NCI-H2029 treated with DMSO at 0.1 percent for 48 hours (cell line): ENCODE data around the gene RIMBP3B.
"Not testable (repeated sequence)": the region's sequence is repeated elsewhere in the genome, so short reads cannot be mapped to it uniquely, and the experiment has no call there.

Experiments
- DNase-seq: peaks from one replicate; lab custom pipeline; 2025; lab: John Stamatoyannopoulos, UW

The RIMBP3B gene

GRCh38 chr22:21416375-21416774 is 32.8 kb downstream of the RIMBP3B start:
- not testable (repeated sequence) for DNase-seq

- DNase-seq = not testable (repeated sequence)
Measured at GRCh38 chr22:21417227-21417746, 33.7 kb downstream of the RIMBP3B start, which contains the start of gene HIC2. HIC2 (plus strand) TSS chr22:21417371; CDS start chr22:21442832, 25,461 bp downstream.

GRCh38 chr22:21417853-21418252 is 34.3 kb downstream of the RIMBP3B start:
- DNase-seq = not testable (repeated sequence)

- not testable (repeated sequence) for DNase-seq
Measured at GRCh38 chr22:21418974-21419638, 35.6 kb downstream of the RIMBP3B start.

GRCh38 chr22:21420180-21420763 is 36.7 kb downstream of the RIMBP3B start:
- DNase-seq = not testable (repeated sequence)

- DNase-seq = not testable (repeated sequence)
Measured at GRCh38 chr22:21424084-21424709, 40.6 kb downstream of the RIMBP3B start.

GRCh38 chr22:21434378-21435233 is 51.1 kb downstream of the RIMBP3B start:
- not testable (repeated sequence) for DNase-seq

GRCh38 chr22:21435998-21436810 is 52.7 kb downstream of the RIMBP3B start:
- DNase-seq = not testable (repeated sequence)

GRCh38 chr22:21438013-21438412 is 54.5 kb downstream of the RIMBP3B start:
- not testable (repeated sequence) for DNase-seq
